ENCODE measurements around the gene DCP1A. TPM values are rescaled to one million over a fixed set of nuclear protein-coding genes. Genes with fewer than 3 reads are reported as not detected.

The DCP1A gene
- total RNA-seq, 1 experiment from 2014 or later, result 12.7 TPM

GRCh38 chr3:53267766-53268165 lies 79.6 kb downstream of the DCP1A start:
- H3K9me3 ChIP-seq (ENCODE audit: low read length), result no peaks in the 10 kb centered on the region
- intact Hi-C loops (cut with micrococcal nuclease), result no loop called here
- H3K4me1 ChIP-seq (ENCODE audit: insufficient read depth, low read length), result peaks cover 48% of the 10 kb centered on the region
- H3K27ac ChIP-seq (ENCODE audit: low read length), result no peak overlapping the region
- no peak overlapping the region for H3K4me2 ChIP-seq (ENCODE audit: low read length)
- H3K79me2 ChIP-seq (ENCODE audit: low read length), result no peaks in the 10 kb centered on the region
- H3K9ac ChIP-seq (ENCODE audit: low read length), result no peak overlapping the region
- TF ChIP-seq EZH2phosphoT487 (IDR thresholded peaks at IDR 0.05; ENCODE audit: borderline replicate concordance, low read length) (no peak), EZH2 (IDR thresholded peaks at IDR 0.05; ENCODE audit: low read length, unreplicated experiment) (no peak), CTCF (conservative IDR thresholded peaks at IDR 0.05; ENCODE audit: low read depth, low read length) (no peak)
- H4K20me1 ChIP-seq (ENCODE audit: low read length), result no peaks in the 10 kb centered on the region
- ChIA-PET POLR2A (ENCODE audit: unreplicated experiment) (no interaction called here), CTCF (no interaction called here)
- no peak overlapping the region for H3K4me3 ChIP-seq (ENCODE audit: low read length)
- H3F3A ChIP-seq (ENCODE audit: low read length, unreplicated experiment), result no peaks in the 10 kb centered on the region
- BruUV-seq (replicated peaks), result no TSS peak
- ATAC-seq, result no peak
- H3K9me2 ChIP-seq (replicated peaks; ENCODE audit: low read length), result no peaks in the 10 kb centered on the region
- DNase-seq, result no peak
- no peaks in the 10 kb centered on the region for H3K27me3 ChIP-seq (ENCODE audit: low read length)
- H3K36me3 ChIP-seq (ENCODE audit: low read depth, low read length), result no peaks in the 10 kb centered on the region
- no peak overlapping the region for H2AFZ ChIP-seq (ENCODE audit: low read length)

- Histone ChIP-seq H3K4me2 (ENCODE audit: low read length) (peak overlapping the region; percentile 48), H3K4me1 (ENCODE audit: insufficient read depth, low read length) (peaks cover 36% of the 10 kb centered on the region), H3K9me2 (replicated peaks; ENCODE audit: low read length) (no peaks in the 10 kb centered on the region), H3K36me3 (ENCODE audit: low read depth, low read length) (no peaks in the 10 kb centered on the region), H3K4me3 (ENCODE audit: low read length) (no peak overlapping the region), H3K27ac (ENCODE audit: low read length) (peak overlapping the region; percentile 69), H3K9me3 (ENCODE audit: low read length) (no peaks in the 10 kb centered on the region), H3K9ac (ENCODE audit: low read length) (0 out of 2 replicates have a peak overlapping the region, but pooled peaks have one; percentile 11), H3K79me2 (ENCODE audit: low read length) (no peaks in the 10 kb centered on the region), H2AFZ (ENCODE audit: low read length) (peak overlapping the region; percentile 9), H4K20me1 (ENCODE audit: low read length) (no peaks in the 10 kb centered on the region), H3K27me3 (ENCODE audit: low read length) (no peaks in the 10 kb centered on the region), H3F3A (ENCODE audit: low read length, unreplicated experiment) (no peaks in the 10 kb centered on the region)
- ATAC-seq (peak; percentile 44), DNase-seq (peak; percentile 85)
- no TSS peak for BruUV-seq (replicated peaks)
- POLR2A ChIA-PET (ENCODE audit: unreplicated experiment), result no interaction called here
- TF ChIP-seq EZH2 (IDR thresholded peaks at IDR 0.05; ENCODE audit: low read length, unreplicated experiment), result no peak
- no peak for TF ChIP-seq EZH2phosphoT487 (IDR thresholded peaks at IDR 0.05; ENCODE audit: borderline replicate concordance, low read length)
- TF ChIP-seq CTCF (conservative IDR thresholded peaks at IDR 0.05; ENCODE audit: low read depth, low read length), result no peak
- CTCF ChIA-PET, result no interaction called here
- intact Hi-C loops (cut with micrococcal nuclease), result no loop called here
Measured at GRCh38 chr3:53264718-53265117, 82.6 kb downstream of the DCP1A start.

- Histone ChIP-seq H3K9me2 (replicated peaks; ENCODE audit: low read length) (no peaks in the 10 kb centered on the region), H3K9ac (ENCODE audit: low read length) (no peak overlapping the region), H3K27ac (ENCODE audit: low read length) (peak overlapping the region; percentile 69), H3K9me3 (ENCODE audit: low read length) (no peaks in the 10 kb centered on the region), H3K4me2 (ENCODE audit: low read length) (no peak overlapping the region), H4K20me1 (ENCODE audit: low read length) (no peaks in the 10 kb centered on the region), H3K79me2 (ENCODE audit: low read length) (no peaks in the 10 kb centered on the region), H3K36me3 (ENCODE audit: low read depth, low read length) (no peaks in the 10 kb centered on the region), H3K27me3 (ENCODE audit: low read length) (no peaks in the 10 kb centered on the region), H3K4me1 (ENCODE audit: insufficient read depth, low read length) (peaks cover 28% of the 10 kb centered on the region), H3K4me3 (ENCODE audit: low read length) (no peak overlapping the region), H3F3A (ENCODE audit: low read length, unreplicated experiment) (no peaks in the 10 kb centered on the region), H2AFZ (ENCODE audit: low read length) (no peak overlapping the region)
- TF ChIP-seq EZH2phosphoT487 (IDR thresholded peaks at IDR 0.05; ENCODE audit: borderline replicate concordance, low read length) (no peak), EZH2 (IDR thresholded peaks at IDR 0.05; ENCODE audit: low read length, unreplicated experiment) (no peak), CTCF (conservative IDR thresholded peaks at IDR 0.05; ENCODE audit: low read depth, low read length) (no peak)
- DNase-seq, result peak; percentile 28
- intact Hi-C loops (cut with micrococcal nuclease), result no loop called here
- POLR2A ChIA-PET (ENCODE audit: unreplicated experiment), result no interaction called here
- no TSS peak for BruUV-seq (replicated peaks)
- CTCF ChIA-PET, result no interaction called here
- no peak for ATAC-seq
Measured at GRCh38 chr3:53263907-53264306, 83.4 kb downstream of the DCP1A start.

Measured in PC-3 (cell line).